NCI-H82 treated with DMSO at 0.1 percent for 48 hours (cell line): ENCODE measurements around the gene TUBGCP4.
"Not testable (repeated sequence)": the region's sequence is repeated elsewhere in the genome, so short reads cannot be mapped to it uniquely, and the experiment has no call there.

Source experiments
- DNase-seq: peaks from one replicate; lab custom pipeline; 2025; ENCODE audit not compliant: unreplicated experiment; lab: John Stamatoyannopoulos, UW

Gene TUBGCP4, protein sequence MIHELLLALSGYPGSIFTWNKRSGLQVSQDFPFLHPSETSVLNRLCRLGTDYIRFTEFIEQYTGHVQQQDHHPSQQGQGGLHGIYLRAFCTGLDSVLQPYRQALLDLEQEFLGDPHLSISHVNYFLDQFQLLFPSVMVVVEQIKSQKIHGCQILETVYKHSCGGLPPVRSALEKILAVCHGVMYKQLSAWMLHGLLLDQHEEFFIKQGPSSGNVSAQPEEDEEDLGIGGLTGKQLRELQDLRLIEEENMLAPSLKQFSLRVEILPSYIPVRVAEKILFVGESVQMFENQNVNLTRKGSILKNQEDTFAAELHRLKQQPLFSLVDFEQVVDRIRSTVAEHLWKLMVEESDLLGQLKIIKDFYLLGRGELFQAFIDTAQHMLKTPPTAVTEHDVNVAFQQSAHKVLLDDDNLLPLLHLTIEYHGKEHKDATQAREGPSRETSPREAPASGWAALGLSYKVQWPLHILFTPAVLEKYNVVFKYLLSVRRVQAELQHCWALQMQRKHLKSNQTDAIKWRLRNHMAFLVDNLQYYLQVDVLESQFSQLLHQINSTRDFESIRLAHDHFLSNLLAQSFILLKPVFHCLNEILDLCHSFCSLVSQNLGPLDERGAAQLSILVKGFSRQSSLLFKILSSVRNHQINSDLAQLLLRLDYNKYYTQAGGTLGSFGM

DNA sequence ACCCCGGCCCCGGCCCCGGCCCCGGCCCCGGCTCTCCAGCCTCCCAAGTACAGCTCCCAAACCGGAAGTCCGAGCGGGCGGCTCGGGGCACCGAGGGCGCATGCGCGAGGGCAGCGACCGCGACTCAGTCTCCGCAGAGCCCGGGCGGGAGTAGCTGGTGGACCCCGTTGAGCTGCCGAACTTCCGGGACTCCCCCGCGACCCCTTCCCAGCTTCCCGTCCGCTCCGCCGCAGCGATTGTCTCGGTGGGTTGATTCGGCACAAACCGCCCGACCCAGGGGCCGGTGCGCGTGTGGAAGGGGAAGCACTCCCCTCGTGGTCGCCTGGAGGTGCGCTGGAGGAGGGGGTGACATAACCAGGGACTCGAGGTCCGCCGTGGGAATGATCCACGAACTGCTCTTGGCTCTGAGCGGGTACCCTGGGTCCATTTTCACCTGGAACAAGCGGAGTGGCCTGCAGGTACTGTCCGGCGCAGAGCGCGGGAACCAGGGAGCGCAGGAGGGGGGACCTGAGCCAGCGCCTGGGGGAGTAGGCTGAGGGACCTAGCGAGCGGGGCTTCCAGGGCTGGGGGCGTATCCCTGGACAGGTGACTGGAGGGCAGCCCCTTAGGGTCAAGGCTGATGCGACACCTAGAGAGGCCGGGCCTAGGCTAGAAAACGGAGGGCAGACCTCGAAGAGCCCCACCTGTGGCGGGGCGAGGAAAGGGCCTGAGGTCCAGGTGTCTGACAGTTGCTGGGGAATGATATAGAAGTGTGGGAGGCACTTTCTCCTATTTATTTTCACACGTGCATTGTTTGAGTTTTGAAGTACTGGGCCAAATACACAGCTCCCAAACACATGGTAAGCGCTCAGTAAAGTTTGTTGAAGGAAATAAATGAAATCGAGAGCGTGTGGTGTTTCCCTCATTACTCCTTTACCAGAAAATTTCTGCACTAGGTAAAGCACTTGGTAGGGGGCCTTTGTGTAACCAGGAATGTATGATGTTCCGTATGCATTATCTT lies at the start of gene TUBGCP4, which contains the start of gene ZSCAN29:
TSS of gene TUBGCP4 (plus strand) at position 127 of the 1,000 bp plus-strand sequence. CDS start at position 381, 254 bp downstream.
TSS of gene ZSCAN29 (minus strand) at position 69 of the 1,000 bp plus-strand sequence. CDS start 1,130 bp downstream, outside the sequence.
- DNase-seq = peak; percentile 73

DNA sequence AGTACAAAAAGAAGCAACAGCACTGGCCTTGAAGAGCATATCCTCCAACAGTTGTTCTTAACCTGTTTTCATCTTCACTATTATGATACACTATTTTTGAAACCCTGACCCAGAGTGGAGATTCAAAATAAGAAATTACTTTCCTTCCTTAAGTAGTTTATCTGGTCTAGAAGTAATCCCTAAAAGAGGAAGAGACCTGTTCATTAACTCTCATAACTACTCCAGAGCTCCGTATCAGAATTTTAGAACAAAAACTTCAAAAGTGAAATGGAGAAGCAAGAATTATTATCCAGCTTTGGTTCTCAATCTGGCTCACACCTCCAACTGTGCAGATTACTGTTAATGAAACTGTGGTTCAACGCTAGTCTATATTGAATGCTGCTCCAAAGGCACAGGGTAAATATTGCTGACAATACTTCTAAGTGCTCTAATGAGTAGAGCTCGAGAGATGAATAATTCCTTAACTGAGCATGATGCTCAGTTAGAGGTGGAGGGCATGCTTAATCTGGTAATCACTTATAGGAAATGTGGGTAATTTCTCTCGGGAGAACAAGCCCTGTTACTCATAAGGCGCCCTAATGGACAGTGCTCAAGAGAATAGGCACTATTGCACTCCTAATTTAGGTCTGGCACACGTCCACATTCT lies 45.7 kb upstream of the TUBGCP4 start:
- DNase-seq = no peak

DNA sequence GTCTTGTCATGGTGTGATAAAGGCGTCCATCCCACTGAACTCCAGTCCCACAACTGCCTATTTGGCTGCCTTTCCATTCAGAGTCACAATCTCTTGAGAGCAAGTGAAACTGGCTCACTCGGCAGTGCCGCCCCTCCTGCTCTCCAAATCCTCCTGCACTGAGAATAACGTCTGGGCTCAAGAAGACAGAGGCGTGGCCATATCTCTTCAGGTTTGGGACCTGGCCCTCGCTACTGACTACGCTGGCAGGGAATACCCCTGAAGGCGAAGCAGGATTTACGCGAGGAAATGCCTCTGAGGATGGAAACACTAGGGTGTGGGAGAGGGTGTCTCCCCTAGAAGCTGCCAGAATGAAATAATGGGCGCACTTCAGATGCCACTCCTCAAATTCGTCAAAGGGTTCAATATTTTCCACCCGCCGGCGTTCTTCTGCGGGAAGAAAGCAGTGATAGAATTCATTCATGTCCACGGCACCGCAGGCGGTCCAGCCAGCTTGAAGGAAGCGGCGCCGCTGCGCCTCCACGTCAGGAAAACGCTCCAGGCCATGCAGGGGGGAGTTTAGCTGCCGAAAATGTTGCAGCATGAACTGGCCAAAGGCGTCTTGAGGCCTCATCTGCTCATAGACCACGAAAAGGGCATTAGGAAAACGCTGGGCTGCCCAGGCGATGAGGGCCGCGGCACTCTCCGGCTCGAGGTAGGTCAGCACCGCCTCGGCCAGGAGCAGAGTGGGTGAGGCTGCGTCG lies 41.5 kb upstream of the TUBGCP4 start:
- no peak for DNase-seq

DNA sequence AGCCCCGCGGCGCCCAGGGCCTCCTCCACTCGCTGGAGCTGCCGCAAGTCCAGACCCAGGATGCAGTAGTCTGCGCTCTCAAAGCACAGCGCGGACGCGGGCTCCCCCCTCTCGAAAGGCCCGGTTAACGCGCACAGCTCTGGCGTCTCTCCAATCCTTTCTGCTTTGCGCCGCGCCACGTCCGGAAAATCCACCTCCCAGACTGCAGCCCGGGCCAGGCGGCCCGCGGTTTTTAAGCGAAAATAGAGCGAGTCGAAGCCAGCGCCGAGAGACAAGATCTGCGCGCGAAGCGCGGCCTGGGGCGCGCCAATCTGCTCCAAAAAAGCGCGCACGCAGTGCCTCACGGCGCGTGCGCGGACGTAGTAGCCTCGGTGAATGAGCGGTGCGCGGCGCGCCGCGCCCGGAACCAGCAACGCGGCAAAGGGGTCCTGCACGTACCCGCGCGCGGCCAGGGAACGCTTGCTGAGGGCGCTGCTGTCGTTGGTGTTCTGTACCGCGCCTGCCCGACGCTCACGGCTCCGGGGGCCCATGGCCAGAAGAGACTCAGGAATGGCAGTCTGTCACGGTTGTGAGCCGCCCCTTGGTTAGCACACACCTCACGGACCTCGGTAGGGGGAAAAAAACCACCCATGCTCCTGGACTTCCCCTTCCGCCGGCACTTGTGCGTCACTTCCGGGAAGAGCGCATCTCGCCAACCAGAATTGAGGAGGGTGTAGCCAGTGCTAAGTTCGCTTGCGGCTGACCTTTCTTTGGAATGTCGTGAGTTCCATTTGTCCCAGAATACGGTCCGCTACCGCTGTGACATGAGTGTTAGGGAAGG lies 40.7 kb upstream of the TUBGCP4 start, which contains the start of gene LCMT2:
TSS of gene LCMT2 (minus strand) at position 614 of the 820 bp plus-strand sequence. CDS start at position 530, 84 bp downstream.
- peak; percentile 84 for DNase-seq

DNA sequence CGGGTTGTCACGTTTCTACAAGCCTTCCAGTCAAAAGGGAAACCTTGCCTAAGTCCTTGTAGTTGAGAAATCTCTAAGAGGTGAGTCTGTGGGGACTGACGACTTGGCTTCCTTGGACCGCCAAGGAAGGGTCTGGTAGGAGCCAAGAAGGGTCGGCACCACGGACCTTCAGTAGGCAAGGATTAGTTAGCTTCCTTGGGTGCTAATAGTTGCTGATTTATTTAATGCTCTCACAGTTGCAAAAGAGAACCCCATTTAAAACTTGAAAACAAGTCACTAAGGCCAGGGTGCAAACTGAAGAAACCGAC lies 40.2 kb upstream of the TUBGCP4 start:
- DNase-seq = no peak

DNA sequence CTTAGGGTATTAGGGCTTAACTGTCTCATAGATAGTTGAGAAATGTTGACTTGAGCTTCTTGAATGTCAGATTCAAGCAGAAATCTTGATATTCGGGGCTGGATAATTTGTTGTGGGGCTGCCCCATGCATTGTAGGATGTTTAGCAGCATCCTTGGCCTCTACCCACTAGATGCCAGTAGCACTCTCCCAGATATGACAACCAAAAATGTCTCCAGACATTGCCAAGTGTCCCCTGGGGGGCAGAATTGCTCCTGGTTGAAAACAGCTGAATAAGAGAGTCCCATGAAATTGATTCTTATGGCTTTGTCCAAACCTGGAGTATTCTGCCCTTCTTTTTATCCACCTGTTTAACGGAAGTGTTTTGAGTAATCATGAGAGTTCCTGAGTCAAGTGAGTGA lies 24.6 kb upstream of the TUBGCP4 start:
- no peak for DNase-seq

DNA sequence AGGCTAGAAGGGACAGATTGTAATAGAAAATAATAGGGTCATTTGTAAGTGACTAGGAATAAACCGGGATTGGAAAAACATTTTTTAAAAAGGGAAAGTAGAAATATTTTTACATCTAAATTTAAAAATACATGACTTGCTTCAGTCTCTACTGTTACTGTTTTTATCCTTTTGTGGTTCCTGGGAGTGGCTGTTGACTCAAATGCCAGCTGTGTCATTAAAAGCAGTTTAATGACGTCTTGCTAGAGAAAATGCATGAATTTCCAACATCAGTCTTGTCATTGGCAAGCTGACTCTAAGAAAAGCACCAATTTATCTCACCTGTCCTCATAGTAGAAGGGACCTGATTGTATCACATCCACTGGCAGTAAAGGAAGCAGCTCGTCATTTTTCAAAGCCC lies 23.8 kb upstream of the TUBGCP4 start:
- no peak for DNase-seq

DNA sequence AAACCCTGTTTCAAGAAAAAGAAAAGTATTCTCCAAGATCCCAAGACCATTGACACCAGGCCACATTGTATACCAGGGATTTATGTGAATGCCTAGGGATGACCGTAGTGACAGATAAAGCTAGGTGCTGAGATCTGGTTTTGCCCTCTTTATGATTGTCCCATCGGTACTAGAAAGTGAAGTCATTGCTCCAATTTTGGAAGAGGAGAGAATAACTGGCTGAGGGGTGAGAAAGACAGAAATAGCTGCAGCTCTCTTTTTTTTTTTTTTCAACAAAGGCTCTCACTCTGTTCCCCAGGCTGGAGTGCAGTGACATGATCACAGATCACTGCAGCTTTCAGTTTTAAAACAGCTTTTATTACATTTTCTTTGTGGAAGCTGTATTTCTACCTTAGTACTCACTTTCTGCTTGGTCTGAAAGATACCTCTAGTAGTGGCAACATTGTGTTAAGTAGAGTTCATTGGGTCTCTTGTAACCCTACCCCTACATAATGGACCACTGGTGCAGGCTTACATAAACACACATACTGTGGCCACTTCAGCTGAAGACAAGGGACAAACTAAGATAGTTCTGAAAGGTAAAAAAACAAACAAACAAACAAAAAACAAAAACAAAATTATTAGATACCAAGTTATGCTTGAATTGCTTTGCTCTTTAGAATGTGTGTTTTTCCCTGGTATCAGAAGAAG lies 18.1 kb upstream of the TUBGCP4 start:
- DNase-seq = no peak

DNA sequence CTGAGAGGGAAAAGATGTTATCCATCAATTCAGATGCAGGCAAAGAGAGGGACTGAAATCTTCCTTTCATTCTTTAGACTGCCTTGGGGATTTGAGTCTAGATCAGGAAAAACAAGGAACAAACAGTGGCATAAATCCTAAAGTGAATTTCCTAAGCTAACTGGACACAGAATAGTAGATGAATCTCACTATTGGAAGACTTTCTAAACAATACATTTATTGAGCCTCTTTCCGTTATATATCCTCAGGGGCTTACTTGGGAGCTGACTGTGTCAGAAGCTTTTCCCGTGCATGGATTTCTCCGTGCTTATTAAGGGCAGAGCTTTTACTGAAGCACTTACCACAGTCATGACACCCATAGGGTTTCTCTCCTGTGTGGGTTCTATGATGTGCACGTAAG lies 10.1 kb upstream of the TUBGCP4 start:
- no peak for DNase-seq

DNA sequence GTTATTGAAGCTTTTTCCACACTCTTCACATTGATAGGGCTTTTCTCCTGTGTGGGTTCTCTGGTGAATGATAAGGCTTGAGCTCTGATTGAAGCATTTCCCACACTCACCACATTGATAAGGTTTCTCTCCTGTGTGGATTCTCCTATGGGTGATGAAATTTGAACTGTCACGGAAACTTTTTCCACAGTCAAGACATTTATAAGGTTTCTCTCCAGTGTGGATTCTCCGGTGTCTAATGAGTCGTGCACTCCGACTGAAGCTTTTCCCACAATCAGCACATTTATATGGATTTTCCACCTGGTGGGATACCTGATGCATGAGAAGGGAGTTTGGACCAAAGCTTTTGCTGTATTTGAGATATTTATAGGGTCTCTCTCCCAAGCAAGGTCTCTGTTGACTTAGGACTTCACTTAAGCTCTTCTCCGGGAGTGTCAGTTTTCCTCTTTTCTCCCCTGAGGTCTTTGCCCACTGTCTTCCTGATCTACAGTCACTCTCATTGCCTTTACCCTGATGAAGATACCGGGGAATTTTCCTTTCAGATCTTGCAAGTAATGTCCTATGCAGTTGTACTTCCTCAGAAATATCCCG lies 9.5 kb upstream of the TUBGCP4 start:
- no peak for DNase-seq

DNA sequence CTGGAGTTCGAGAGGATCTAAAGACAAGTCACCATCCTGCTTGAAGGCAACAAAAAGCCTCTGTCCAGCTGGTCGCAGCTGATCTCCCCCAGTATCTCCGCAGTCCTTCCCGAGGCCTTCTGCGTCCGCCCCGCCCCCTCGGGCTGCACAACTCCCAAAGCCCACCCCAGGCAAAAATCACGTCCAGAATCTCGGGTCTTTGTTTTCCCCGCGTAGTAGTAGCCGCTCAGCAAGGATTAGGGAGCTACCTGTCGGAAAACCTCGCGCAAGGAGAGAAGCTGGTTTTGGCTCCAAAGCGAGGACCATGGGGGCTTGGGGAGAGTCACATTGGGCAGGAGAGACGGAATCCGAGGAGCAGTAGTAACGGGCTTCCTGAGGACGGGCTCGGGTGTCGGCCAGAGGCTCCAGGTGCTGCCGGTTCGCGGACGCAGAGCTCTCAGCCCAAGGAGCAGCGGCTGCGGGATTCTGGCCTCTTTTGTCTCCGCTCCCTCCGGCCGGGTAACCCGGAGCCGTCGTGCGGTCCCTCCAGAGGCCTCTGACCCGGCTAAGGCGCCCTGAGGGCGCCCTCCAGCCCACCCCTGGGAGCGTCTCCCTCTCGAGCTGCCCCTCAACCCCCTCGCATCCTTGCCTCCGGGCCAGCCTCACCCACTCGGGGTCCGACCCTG lies 459 bp upstream of the TUBGCP4 start:
- no peak for DNase-seq

DNA sequence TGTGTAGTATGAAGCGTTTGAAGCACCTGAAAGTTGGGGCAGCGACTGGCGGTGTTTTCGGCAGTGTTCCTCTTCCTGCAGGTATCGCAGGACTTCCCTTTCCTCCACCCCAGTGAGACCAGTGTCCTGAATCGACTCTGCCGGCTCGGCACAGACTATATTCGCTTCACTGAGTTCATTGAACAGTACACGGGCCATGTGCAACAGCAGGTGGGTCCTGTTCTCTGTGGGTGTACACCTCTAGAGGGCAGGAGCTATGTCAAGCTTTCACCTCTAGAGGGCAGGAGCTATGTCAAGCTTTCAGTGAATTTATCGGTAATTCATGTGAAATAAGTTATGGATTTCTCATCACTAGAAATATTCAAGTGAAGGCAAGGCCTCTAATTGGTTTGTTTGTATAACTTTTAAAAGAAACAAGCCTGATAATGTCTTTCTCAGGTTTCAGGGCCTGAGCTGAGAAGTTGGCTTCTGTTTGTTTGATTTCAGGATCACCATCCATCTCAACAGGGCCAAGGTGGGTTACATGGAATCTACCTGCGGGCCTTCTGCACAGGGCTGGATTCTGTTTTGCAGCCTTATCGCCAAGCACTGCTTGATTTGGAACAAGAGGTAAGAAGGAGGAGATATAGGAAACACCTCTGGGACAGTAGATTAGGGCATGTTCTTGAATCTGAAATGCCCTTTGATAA lies 5.3 kb downstream of the TUBGCP4 start:
- DNase-seq = no peak

DNA sequence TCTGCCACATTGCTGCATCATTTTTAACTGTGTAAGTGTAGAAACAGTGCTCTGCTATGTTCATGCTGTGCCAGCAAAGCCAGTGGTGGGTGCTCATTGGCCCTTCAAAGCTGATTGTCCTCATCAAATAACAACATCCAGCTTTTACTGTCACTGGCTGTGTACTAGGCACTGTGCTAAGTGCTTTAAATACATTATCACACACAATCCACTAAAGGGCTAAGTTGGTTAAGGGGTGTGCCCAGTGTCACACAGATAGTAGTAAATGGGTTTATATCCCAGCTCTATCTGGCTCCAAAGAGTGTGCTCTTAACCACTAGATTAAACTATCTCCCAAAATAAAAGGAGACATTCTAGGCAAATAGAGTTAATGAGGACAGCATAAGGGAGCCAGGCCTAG lies 7.7 kb downstream of the TUBGCP4 start:
- peak; percentile 44 for DNase-seq

DNA sequence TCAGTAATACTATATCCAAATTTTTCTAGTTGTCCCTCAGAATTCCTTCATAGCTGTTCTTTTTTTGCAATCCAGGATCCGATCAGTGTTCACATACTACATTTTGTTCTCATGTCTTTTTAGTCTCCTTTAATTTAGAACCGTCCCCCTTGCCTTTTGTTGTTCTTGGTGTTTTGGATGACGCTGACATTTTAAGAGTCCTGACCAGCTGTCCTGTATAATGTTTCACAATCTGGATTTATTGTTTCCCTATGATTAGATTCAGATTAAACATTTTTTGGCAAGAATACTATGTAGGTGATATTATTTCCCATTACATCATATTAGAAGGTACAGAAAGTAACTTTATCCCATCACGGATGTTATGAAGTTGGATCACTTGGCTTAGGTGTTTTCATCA lies 11.4 kb downstream of the TUBGCP4 start:
- DNase-seq = no peak

DNA sequence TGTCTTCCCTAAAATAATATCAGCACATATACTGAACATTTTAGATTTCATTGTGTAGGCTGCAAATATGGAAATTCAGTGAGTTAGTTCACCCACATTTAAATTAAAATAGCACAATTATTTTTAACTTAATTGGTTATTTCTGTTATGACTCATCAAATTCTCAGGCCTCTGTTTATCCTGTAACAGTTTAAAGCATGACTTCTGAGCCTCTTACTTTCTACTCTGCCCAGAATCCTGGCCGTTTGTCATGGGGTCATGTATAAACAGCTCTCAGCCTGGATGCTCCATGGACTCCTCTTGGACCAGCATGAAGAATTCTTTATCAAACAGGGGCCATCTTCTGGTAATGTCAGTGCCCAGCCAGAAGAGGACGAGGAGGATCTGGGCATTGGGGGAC lies 12.2 kb downstream of the TUBGCP4 start:
- DNase-seq = no peak

DNA sequence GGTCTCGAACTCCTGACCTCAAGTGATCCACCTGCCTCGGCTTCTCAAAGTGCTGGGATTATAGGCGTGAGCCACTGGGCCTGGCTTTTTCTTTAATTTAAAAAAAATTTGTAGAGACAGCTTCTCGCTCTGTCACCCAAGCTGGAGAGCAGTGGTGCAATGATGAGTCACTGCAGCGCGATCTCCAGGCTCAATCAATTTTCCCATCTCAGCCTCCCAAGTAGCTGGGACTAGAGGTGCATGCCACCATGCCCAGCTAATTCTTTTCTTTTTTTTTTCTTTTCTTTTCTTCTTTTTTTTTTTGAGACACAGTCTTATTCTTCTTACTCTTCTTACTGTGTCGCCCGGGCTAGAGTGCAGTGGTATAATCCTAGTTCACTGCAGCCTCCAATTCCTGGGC lies 19.8 kb downstream of the TUBGCP4 start:
- no peak for DNase-seq

DNA sequence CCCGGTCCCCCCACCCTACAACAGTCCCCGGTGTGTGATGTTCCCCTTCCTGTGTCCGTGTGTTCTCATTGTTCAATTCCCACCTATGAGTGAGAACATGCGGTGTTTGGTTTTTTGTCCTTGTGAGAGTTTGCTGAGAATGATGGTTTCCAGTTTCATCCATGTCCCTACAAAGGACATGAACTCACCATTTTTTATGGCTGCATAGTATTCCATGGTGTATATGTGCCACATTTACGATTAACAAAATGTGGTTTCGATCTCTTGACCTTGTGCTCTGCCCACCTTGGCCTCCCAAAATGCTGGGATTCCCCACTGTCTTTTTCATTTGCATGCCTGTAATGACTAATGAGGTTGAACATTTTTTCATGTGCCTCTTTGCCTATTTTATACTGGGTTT lies 22.7 kb downstream of the TUBGCP4 start:
- not testable (repeated sequence) for DNase-seq
